ENCODE results near the gene KIF16B. TPM values are rescaled to one million over a fixed set of nuclear protein-coding genes. Genes with fewer than 3 reads are reported as not detected.
A peak's percentile ranks its signal among the peaks of the same experiment; 100 is the strongest.

Gene KIF16B
- total and polyA plus RNA-seq, 9 of the 15 experiments (the other 6 are each of a cell fraction or from before 2014, with no cell fraction given) = 1.00 to 10.6 (median 8.5) TPM

GRCh38 chr20:16472045-16472872 lies 101.0 kb downstream of the KIF16B start (continued):
- TF ChIP-seq GABPA (tag; conservative IDR thresholded peaks at IDR 0.05; ENCODE audit: low read depth) (0 out of 2 replicates have a peak, but pooled peaks have one; percentile 24), NFE2L1 (tag; IDR thresholded peaks at IDR 0.05; ENCODE audit: borderline replicate concordance, low read depth) (no peak), EP300 (IDR thresholded peaks at IDR 0.05; ENCODE audit: low read length) (peak; percentile 55; the same call in 1 of the 2 replicates), ZC3H11A (IDR thresholded peaks at IDR 0.05; ENCODE audit: low read depth, low read length) (no peak), KDM1A (IDR thresholded peaks at IDR 0.05) (peak; percentile 33 to 36; a peak in 1 of 4 replicates), THRA (IDR thresholded peaks at IDR 0.05) (no peak), ATF1 (CRISPR knock-in tag; IDR thresholded peaks at IDR 0.05) (no peak), ATF1 (tag; IDR thresholded peaks at IDR 0.05) (peak; percentile 57), MAFG (tag; conservative IDR thresholded peaks at IDR 0.05) (peak; percentile 31; the same call in 1 of the 2 replicates), SREBF2 (CRISPR knock-in tag; IDR thresholded peaks at IDR 0.05) (no peak), MTA3 (IDR thresholded peaks at IDR 0.05; ENCODE audit: borderline replicate concordance) (no peak), RCOR1 (IDR thresholded peaks at IDR 0.05; ENCODE audit: borderline replicate concordance in 1 of 2, low read depth in 2 of 2, low read length in 2 of 2) (peak in 1 of 2 experiments; percentile 37; a peak in 1 of 4 replicates)
- TF ChIP-seq, protein P1, sequence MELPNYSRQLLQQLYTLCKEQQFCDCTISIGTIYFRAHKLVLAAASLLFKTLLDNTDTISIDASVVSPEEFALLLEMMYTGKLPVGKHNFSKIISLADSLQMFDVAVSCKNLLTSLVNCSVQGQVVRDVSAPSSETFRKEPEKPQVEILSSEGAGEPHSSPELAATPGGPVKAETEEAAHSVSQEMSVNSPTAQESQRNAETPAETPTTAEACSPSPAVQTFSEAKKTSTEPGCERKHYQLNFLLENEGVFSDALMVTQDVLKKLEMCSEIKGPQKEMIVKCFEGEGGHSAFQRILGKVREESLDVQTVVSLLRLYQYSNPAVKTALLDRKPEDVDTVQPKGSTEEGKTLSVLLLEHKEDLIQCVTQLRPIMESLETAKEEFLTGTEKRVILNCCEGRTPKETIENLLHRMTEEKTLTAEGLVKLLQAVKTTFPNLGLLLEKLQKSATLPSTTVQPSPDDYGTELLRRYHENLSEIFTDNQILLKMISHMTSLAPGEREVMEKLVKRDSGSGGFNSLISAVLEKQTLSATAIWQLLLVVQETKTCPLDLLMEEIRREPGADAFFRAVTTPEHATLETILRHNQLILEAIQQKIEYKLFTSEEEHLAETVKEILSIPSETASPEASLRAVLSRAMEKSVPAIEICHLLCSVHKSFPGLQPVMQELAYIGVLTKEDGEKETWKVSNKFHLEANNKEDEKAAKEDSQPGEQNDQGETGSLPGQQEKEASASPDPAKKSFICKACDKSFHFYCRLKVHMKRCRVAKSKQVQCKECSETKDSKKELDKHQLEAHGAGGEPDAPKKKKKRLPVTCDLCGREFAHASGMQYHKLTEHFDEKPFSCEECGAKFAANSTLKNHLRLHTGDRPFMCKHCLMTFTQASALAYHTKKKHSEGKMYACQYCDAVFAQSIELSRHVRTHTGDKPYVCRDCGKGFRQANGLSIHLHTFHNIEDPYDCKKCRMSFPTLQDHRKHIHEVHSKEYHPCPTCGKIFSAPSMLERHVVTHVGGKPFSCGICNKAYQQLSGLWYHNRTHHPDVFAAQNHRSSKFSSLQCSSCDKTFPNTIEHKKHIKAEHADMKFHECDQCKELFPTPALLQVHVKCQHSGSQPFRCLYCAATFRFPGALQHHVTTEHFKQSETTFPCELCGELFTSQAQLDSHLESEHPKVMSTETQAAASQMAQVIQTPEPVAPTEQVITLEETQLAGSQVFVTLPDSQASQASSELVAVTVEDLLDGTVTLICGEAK (IDR thresholded peaks at IDR 0.05) = peak; percentile 52; the same call in 1 of the 2 replicates
- TF ChIP-seq, protein P1 (CRISPR knock-in tag; IDR thresholded peaks at IDR 0.05) = no peak
- TF ChIP-seq, protein P2, sequence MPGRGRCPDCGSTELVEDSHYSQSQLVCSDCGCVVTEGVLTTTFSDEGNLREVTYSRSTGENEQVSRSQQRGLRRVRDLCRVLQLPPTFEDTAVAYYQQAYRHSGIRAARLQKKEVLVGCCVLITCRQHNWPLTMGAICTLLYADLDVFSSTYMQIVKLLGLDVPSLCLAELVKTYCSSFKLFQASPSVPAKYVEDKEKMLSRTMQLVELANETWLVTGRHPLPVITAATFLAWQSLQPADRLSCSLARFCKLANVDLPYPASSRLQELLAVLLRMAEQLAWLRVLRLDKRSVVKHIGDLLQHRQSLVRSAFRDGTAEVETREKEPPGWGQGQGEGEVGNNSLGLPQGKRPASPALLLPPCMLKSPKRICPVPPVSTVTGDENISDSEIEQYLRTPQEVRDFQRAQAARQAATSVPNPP (IDR thresholded peaks at IDR 0.05; ENCODE audit: borderline replicate concordance, insufficient read depth, insufficient read length) = no peak
- TF ChIP-seq, protein P3, sequence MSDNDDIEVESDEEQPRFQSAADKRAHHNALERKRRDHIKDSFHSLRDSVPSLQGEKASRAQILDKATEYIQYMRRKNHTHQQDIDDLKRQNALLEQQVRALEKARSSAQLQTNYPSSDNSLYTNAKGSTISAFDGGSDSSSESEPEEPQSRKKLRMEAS (CRISPR knock-in tag; IDR thresholded peaks at IDR 0.05) = peak; percentile 33; the same call in 1 of the 2 replicates
